Ishikawa (cell line): ENCODE results near the gene ULK4.

Experiments
- CEBPB ChIP-seq: IDR thresholded peaks from 2 replicates; pipeline ENCODE4 v1.6.1; 2012
- CREB1 ChIP-seq: IDR thresholded peaks from 2 replicates; pipeline ENCODE4 v1.6.1; 2012; ENCODE audit warnings: low read depth
- EGR1 ChIP-seq: IDR thresholded peaks from 2 replicates; pipeline ENCODE4 v1.6.1; 2012
- EP300 ChIP-seq: IDR thresholded peaks from 2 replicates; pipeline ENCODE4 v1.6.1; 2012; ENCODE audit warnings: borderline replicate concordance
- FOXM1 ChIP-seq: IDR thresholded peaks from 2 replicates; pipeline ENCODE4 v1.6.1; 2012; ENCODE audit warnings: low read depth, borderline replicate concordance
- MAX ChIP-seq: IDR thresholded peaks from 2 replicates; pipeline ENCODE4 v1.6.1; 2012
- NFIC ChIP-seq: IDR thresholded peaks from 2 replicates; pipeline ENCODE4 v1.6.1; 2012
- RAD21 ChIP-seq: IDR thresholded peaks from 2 replicates; pipeline ENCODE4 v1.6.1; 2012; ENCODE audit warnings: low read depth
- REST ChIP-seq: IDR thresholded peaks from 2 replicates; pipeline ENCODE4 v1.6.1; 2012; ENCODE audit warnings: low read depth, mild to moderate bottlenecking
- TAF1 ChIP-seq: IDR thresholded peaks from 2 replicates; pipeline ENCODE4 v1.6.1; 2012; ENCODE audit warnings: low read depth, mild to moderate bottlenecking
- TEAD4 ChIP-seq: IDR thresholded peaks from 2 replicates; pipeline ENCODE4 v1.6.1; 2012
- USF1 ChIP-seq: IDR thresholded peaks from 2 replicates; pipeline ENCODE4 v1.6.1; 2012
- YY1 ChIP-seq: IDR thresholded peaks from 2 replicates; pipeline ENCODE4 v1.6.1; 2012; ENCODE audit warnings: low read depth
- ZBTB7A ChIP-seq: IDR thresholded peaks from 2 replicates; pipeline ENCODE4 v1.6.1; 2012; ENCODE audit warnings: low read depth

- TF ChIP-seq REST (no peak), YY1 (no peak), EGR1 (no peak), RAD21 (no peak), EP300 (no peak), FOXM1 (no peak), USF1 (no peak), TEAD4 (no peak), ZBTB7A (no peak), TAF1 (no peak), NFIC (no peak), MAX (no peak), CEBPB (no peak), CREB1 (no peak)
These were observed 640.3 kb downstream of the ULK4 start for GRCh38 chr3:41321642-41321980.
